Smooth muscle cell of the brain vasculature (primary cell): Measurements from ENCODE around the gene SH3RF3.

Source experiments
- DNase-seq: peaks from one replicate; pipeline ENCODE4 v3.0.0-alpha.2; 2012; ENCODE audit warnings: low read depth, low spot score

SH3RF3 gene

DNA sequence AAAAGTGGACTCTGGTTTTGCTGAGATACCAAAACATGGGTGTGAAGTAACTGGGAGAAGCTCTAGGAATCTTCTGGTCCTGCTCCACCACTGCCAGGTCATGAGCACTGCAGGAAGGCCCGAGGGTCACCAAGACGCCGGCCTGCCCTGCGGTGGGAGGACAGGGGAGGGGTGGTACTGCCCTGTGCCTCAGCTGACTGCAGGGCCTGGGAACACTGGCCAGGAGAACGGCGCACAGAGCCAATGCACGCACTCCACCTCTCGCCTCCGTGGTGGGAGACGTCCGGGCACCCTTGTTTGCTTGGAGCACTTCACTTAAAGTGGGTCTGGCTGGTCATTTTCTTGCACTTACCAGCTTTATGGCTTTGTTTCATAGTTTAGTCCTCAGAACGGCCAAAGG, 153.4 kb downstream of the SH3RF3 start:
- no peak for DNase-seq

GRCh38 chr2:109282865-109283264, 153.9 kb downstream of the SH3RF3 start:
- DNase-seq: no peak

DNA sequence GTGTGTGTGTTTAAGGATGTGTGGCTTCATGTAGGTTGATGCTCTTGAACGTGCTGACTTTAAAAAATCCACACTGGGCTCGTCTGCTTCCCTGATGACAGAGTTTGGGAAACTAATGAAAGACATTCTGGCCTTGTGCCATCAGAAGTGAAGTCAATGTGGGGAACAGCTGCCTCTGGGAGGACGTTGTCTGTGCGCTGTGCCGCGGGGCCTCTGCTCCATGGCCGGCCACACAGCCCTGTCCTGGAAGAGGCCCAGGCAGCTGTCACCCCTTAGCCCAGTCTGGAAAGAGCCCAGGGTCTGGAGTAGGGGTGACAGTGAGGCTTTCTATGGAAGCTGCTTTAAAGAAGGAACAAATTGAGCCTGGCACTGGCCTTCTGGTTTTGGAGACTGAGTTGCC, 155.8 kb downstream of the SH3RF3 start:
- DNase-seq: no peak

DNA sequence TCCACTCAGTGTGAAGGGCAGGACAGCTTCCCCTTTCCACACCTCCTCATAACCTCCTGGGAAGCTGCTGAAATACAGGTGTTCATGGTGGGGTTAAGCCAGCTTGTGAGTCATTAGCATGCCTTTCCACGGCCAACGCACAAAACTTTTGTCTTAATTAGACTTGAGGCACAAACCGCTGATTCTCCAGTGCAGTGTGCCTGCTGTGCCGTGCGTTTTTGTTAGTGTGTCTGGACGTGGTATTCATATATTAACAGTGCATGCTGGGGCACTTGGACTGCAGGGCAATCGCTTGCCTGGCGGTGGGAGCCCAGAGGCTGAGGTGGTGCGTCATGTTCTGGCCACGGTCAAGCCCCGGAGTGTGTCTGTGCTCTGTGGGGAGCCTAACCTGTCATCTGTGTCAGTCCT, 156.2 kb downstream of the SH3RF3 start:
- DNase-seq: peak; percentile 51

GRCh38 chr2:109287413-109287812, 158.4 kb downstream of the SH3RF3 start:
- DNase-seq: no peak

- DNase-seq: no peak
Measured at GRCh38 chr2:109287838-109288237, 158.8 kb downstream of the SH3RF3 start.

DNA sequence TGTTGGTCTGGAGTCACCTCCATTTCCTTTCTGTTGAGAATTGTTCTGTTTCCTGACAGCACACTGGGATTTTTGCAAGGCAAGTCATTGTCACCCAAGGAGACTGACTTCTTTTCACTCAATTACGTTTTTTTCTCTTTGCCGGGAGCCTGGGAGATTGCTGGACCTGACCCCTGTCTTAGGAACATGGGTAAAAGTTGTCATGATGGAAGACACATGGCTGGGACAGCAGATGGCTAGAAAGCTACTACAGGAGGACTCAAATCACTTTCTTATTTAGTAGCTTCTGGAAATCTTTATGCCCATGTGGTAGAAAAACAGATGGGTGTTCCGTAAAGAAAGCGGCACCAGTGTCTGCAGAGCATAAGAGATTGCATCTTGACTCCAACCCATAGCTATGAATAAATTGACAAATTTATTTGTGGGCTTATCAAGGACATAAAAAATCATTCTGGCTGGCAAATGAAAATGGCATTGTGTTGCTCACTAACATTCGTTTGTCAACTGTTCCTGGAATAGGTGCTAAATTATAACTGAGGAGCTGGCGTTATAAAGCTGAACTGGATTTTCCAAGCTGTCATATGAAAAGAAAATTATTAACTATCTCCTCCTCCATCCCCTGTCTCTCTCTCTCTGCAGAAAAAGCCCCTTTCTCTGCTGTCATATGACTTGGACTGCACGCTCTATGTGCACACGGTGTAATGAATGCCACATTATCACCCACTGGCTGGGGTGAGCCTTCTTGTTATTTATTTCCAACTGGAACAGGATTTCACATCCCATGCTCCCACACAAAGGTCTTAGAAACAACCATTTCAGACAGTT, 159.8 kb downstream of the SH3RF3 start:
- DNase-seq: no peak

DNA sequence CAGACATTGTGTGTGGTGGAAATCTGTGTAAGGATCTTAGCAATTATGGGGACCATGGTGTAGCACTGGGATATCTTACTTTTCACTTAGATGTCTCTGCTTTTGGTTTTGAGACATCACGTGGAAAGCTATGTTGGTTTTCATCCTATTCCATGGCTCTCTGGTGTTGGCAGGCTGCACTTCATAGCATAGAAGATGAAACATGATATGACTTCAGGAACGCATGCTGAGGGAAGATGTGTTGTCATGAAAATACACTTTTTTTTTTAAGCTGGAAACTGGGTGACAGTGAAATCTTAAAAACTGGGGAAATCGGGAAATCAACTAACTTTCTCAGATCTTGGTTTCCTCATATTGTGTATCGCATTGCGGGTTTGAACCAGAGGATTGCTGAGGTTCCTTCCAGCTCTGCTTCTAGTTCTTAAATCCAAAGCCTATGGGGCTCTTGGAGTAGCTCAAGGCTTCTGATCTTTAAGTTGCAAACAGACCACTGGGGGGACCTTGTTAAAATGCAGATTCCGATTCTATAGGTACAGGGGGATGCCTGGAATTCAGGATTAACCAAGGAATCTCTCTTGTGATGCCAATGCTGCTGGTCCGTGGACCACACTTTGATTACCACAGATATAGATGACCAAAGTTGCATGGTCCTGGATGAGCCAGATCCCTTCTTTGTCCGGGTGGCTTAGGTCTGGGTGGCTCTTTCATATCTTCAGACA, 160.7 kb downstream of the SH3RF3 start:
- no peak for DNase-seq

- peak; percentile 17 for DNase-seq
Measured at GRCh38 chr2:109290887-109291643, 162.1 kb downstream of the SH3RF3 start.

GRCh38 chr2:109292386-109292785, 163.4 kb downstream of the SH3RF3 start:
- DNase-seq: no peak

- no peak for DNase-seq
Measured at GRCh38 chr2:109293663-109294062, 164.7 kb downstream of the SH3RF3 start.

DNA sequence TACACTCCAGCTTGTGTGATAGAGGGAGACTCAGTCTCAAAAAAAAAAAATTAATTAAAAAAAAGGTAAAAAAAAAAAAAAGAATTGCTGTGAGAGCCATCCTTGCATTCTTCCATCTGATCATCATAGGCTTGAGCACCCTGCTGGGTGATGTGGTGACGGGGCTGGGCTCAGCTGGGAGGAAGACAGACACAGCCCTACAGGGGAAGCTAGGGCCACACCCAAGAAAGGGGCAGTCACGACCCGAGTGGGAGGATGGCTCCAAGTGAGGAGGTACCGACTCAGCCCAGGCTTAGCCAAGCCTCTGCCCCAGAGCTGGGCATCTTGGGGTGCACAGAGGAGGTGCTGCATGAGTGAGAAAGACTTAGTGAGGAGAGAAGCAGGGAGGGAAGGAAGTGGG, 165.5 kb downstream of the SH3RF3 start:
- no peak for DNase-seq

DNA sequence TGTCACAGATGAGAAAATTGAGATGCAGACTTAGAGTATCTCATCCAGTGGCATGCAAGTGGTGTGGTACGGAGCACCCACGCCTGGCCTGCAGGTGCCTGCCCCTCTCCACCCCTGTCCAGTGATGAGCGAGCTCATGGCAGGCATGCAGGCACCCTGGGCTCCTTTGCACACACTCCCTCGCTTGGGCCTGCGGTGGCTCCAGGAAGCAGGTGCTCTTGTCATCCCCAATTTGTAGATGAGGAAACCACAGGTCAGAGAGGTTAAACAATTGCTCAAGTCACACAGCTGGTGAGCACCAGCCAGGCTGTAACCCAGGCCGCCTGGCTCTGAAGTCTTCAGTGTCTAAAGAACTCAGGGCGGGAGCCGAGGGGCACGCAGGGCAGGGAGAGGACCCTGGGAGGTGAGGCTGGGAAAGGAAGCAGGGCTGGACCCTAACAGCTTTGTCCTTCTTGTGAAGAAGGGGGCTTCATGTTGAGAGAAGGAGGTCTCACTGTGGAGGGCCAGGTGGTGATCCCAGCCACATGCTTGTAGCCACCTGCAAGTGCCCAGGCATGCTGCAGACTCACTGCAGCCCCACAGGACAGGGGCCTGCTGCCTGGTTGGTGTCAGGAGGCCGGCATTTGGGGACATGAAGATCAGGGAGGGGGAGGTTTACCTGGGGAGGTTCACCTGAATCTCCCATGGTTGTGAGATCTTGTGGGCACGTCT, 166.2 kb downstream of the SH3RF3 start:
- no peak for DNase-seq

DNA sequence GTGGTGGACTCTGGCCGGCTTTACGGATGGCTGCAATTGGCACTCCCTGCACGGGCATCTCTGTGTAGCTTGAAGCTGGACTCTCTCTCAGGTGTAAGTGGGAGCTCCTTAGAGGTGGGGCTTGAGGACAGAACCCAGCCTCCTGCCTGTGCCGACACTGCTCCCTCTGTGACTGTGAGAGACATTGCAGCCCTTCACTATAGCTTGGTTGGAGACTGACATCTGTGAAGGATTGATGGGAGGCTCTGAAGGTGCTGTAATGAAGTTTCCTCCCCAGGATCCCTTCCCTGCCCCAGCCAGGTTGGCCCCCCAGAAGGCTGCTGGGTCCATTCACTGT, 166.7 kb downstream of the SH3RF3 start:
- no peak for DNase-seq

GRCh38 chr2:109297566-109298490, 168.8 kb downstream of the SH3RF3 start:
- no peak for DNase-seq

- no peak for DNase-seq
Measured at GRCh38 chr2:109298851-109299250, 169.8 kb downstream of the SH3RF3 start.

DNA sequence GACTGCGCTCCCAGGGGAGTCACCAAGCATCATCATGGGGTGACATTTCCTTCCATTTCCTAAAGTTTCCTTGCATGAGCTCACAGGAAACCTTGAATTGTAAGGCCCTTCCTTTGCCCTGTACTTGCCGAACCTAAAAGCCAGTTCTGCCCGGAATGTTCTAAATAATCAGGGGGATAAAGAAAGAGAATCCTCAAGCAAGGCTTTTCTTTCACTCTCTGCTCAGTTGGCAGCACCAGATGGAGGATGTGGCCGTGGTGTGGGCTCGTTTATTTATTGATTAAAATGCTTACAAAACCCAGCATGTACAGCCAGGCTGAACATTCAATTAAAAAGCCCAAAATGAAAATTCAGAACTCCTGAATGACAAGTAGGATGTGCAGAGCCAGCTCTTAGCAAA, 170.5 kb downstream of the SH3RF3 start:
- no peak for DNase-seq

DNA sequence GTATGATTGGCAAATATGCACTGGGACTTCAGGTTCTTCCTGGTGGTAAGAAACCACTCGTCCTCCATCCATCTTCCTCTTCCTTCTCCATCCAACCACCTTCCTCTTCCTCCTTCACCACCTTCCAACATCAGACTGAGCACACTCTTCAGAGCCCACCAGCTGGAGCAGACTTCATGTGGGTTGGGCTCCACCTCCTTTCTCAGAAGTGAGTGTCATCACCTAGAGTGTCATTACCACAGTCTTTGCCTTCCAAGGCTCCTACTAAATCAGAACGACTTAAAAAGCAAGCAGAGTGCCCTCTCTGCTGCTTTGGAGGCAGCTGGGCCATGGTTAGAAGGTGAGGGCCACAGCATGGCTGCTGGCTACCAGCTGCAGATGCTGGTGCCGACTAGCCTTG, 171.6 kb downstream of the SH3RF3 start:
- no peak for DNase-seq

DNA sequence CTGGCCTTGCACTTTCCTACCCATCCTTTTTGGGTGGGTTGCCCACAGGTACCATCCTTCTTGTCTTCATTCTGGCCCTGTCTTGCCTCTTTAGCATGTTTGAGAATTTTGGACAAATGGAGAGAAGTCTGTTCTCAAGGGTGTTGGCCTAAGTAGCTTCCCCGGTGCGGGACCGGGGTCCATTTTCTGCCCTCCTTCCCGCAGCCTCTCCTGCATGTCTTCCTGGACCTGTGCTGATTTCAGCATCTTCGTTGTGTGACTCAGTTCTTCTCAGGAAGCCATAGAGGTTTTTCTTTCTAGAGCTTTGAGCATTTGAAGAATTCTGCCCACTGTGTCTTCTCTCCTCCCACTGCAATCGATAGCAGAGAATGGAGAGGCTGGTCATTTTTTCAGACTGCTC, 172.7 kb downstream of the SH3RF3 start:
- DNase-seq: no peak

GRCh38 chr2:109302319-109302718, 173.3 kb downstream of the SH3RF3 start:
- DNase-seq: no peak

GRCh38 chr2:109304242-109304641, 175.2 kb downstream of the SH3RF3 start:
- no peak for DNase-seq
